HG03139 (cell line): Measurements from ENCODE around the gene FGF4.
"Not testable (repeated sequence)": the region's sequence is repeated elsewhere in the genome, so short reads cannot be mapped to it uniquely, and the experiment has no call there.

Experiments
- ATAC-seq: cut with Tn5 transposase; IDR thresholded peaks from one replicate; pipeline ENCODE4 v1.9.1; 2021; ENCODE audit not compliant: unreplicated experiment

The FGF4 gene

GRCh38 chr11:69773626-69774353 lies 1.4 kb downstream of the FGF4 start:
- ATAC-seq = no peak

- ATAC-seq = no peak
Observed at GRCh38 chr11:69771466-69771865, 3.7 kb downstream of the FGF4 start.

- ATAC-seq = no peak
Observed at GRCh38 chr11:69770540-69770939, 4.6 kb downstream of the FGF4 start.

- no peak for ATAC-seq
Observed at GRCh38 chr11:69765498-69765995, 9.6 kb downstream of the FGF4 start.

- not testable (repeated sequence) for ATAC-seq
Observed at GRCh38 chr11:69764918-69765317, 10.2 kb downstream of the FGF4 start.

- no peak for ATAC-seq
Observed at GRCh38 chr11:69760319-69760718, 14.8 kb downstream of the FGF4 start.

GRCh38 chr11:69752890-69753289 lies 22.3 kb downstream of the FGF4 start:
- no peak for ATAC-seq

GRCh38 chr11:69750875-69751597 lies 24.1 kb downstream of the FGF4 start:
- no peak for ATAC-seq

- no peak for ATAC-seq
Observed at GRCh38 chr11:69750108-69750850, 24.9 kb downstream of the FGF4 start.

- ATAC-seq = no peak
Observed at GRCh38 chr11:69748637-69749036, 26.5 kb downstream of the FGF4 start.

- ATAC-seq = no peak
Observed at GRCh38 chr11:69746752-69747742, 28.1 kb downstream of the FGF4 start.

- ATAC-seq = no peak
Observed at GRCh38 chr11:69746140-69746539, 29.0 kb downstream of the FGF4 start.

GRCh38 chr11:69745201-69745600 lies 29.9 kb downstream of the FGF4 start:
- ATAC-seq = no peak

GRCh38 chr11:69744435-69744834 lies 30.7 kb downstream of the FGF4 start:
- ATAC-seq = no peak

- no peak for ATAC-seq
Observed at GRCh38 chr11:69734841-69735240, 40.3 kb downstream of the FGF4 start.

GRCh38 chr11:69734367-69734766 lies 40.8 kb downstream of the FGF4 start:
- no peak for ATAC-seq

- no peak for ATAC-seq
Observed at GRCh38 chr11:69732910-69733309, 42.2 kb downstream of the FGF4 start.

- ATAC-seq = no peak
Observed at GRCh38 chr11:69731110-69731509, 44.0 kb downstream of the FGF4 start.

GRCh38 chr11:69730500-69730899 lies 44.6 kb downstream of the FGF4 start:
- no peak for ATAC-seq

GRCh38 chr11:69729252-69729651 lies 45.9 kb downstream of the FGF4 start:
- ATAC-seq = no peak
